HUES64 (cell line): ENCODE measurements around the gene C13orf42.

Experiments
- H3K27ac ChIP-seq: 2 replicates; pipeline ENCODE4 v1.7.0; 2013; ENCODE audit warnings: low read depth, low read length, inconsistent platforms
- H3K27me3 ChIP-seq: 2 replicates; pipeline ENCODE4 v1.6.1; 2013; ENCODE audit warnings: mild to moderate bottlenecking, low read length; ENCODE audit not compliant: insufficient read depth
- H3K36me3 ChIP-seq: 2 replicates; pipeline ENCODE4 v1.6.1; 2013; ENCODE audit warnings: mild to moderate bottlenecking, low read length; ENCODE audit not compliant: insufficient read depth
- H3K4me1 ChIP-seq: 2 replicates; pipeline ENCODE4 v1.6.1; 2013; ENCODE audit warnings: mild to moderate bottlenecking, low read length, moderate library complexity; ENCODE audit not compliant: insufficient read depth
- H3K4me3 ChIP-seq: 2 replicates; pipeline ENCODE4 v1.5.1; 2013; ENCODE audit warnings: mild to moderate bottlenecking, low read length, moderate library complexity
- H3K9ac ChIP-seq: 2 replicates; pipeline ENCODE4 v1.6.1; 2013; ENCODE audit warnings: mild to moderate bottlenecking, low read depth, low read length
- H3K9me3 ChIP-seq: 2 replicates; pipeline ENCODE4 v1.6.1; 2013; ENCODE audit warnings: low read depth, low read length; ENCODE audit not compliant: insufficient read depth
- WGBS: fragments of 150-250, 120-280 bp; methylation state at CpG from one replicate; pipeline ENCODE4 v1.1.7; 2013; ENCODE audit warnings: missing lambda C conversion rate; 5-methylcytosine and 5-hydroxymethylcytosine counted together

The C13orf42 gene

DNA sequence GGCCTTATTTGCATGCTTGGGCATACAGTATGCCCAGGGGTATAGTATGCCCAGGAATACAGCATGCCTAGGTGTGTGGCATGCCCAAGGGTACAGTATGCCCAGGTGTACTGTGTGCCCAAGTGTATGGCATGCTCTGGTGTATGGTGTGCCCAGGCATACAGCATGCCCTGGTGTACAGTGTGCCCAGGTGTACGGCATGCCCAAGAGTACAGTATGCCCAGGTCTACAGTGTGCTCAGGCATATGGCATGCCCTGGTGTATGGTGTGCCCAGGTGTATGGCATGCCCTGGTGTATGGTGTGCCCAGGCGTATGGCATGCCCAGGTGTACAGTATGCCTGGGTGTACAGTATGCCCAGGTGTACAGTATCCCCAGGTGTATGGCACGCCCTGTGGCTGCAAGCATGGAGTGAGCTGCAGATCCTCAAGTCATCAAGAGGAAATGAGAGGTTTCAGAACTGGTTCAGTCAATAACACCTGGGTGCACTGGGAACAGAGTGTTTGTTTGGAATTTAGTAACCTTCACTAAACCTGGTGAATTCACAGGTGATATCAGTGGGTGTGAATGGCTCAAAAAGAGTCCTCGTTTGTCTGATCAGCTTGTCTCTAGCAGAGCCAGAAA lies 7.8 kb upstream of the C13orf42 start:
- no peaks in the 10 kb centered on the region for H3K36me3 ChIP-seq
- no peak overlapping the region for H3K9ac ChIP-seq
- peaks cover 15% of the 10 kb centered on the region for H3K4me1 ChIP-seq
- WGBS: 90% methylated on average over 4 of the region's 4 CpGs
- no peak overlapping the region for H3K4me3 ChIP-seq
- no peak overlapping the region for H3K27ac ChIP-seq
- no peaks in the 10 kb centered on the region for H3K27me3 ChIP-seq
- peaks cover 4% of the 10 kb centered on the region; the same call in 1 of the 2 replicates for H3K9me3 ChIP-seq

DNA sequence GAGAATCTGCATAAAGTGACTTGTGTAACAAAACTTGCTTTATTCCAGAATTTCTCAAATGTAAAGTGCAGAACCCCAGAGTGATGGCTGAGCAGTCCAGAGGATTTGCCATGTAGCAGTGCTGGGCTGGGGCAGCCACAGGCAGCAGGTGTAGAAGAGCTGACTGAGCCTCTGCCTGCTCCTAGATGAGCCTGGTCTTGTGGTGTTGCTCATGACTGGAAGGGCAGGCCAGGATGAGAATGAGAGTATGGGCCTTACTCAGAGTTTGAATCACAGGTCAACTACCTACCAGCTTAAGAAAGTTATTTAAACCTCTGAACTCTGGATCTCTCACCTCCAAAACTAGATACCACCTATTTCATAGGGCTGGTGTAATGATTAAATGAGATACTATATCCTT lies 2.9 kb upstream of the C13orf42 start:
- Histone ChIP-seq H3K9ac (no peak overlapping the region), H3K36me3 (no peaks in the 10 kb centered on the region), H3K9me3 (peaks cover 4% of the 10 kb centered on the region; the same call in 1 of the 2 replicates), H3K27ac (no peak overlapping the region), H3K4me1 (no peaks in the 10 kb centered on the region), H3K27me3 (no peaks in the 10 kb centered on the region), H3K4me3 (no peak overlapping the region)

DNA sequence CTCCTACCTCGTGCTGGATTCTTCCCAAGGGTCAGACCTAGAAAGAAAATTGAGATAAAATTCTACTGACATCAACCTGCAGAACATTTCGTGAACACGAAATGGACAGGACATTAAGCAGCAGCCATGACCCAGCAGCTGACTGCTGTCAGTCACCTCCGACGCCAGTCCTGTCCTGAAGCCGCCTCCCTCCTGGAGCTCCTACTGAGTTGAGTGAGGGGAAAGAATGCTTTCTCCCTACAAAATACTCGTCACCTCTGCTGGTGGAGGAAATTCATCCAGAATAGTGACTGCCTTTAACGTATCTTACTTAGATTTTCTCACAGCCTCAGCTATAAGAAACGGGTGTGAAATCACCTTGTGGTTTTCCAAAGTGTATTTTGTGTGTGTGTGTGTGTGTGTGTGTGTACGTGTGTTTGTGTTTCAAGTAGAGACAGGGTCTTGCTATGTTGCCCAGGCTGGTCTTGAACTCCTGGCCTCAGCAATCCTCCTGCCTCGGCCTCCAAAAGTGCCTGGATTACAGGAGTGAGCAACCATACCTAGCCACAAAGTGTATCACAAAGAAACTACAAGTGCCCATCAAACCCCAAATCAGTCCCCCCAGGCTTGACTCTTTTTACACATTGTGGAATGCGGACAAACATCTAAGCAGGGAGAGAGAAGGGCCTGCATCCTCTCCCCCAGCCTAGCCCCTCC lies 2.3 kb upstream of the C13orf42 start:
- H3K9me3 ChIP-seq: peaks cover 4% of the 10 kb centered on the region; the same call in 1 of the 2 replicates
- H3K4me3 ChIP-seq: no peak overlapping the region
- no peak overlapping the region for H3K27ac ChIP-seq
- WGBS: 82% methylated on average over 12 of the region's 12 CpGs
- H3K27me3 ChIP-seq: no peaks in the 10 kb centered on the region
- H3K4me1 ChIP-seq: no peaks in the 10 kb centered on the region
- no peak overlapping the region for H3K9ac ChIP-seq
- no peaks in the 10 kb centered on the region for H3K36me3 ChIP-seq

DNA sequence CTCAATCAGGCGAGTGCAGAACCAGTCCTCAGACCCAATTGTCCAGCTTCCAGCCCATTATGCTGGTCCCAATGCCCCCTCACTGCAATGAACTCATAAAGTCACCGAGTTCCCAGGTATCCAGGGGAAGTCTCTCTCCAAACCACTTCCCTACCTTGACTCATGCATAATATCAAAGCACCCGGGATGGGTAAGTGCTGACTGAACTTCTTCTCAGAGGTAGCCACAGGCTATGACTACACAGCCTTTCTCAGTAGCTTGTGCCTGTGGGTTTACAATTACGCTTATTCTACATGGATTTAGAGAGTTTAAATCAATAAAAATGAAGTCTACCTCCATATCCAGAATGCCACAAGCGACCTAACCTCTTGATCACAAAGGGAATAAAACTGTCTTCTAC lies 1.7 kb upstream of the C13orf42 start:
- no peak overlapping the region for H3K9ac ChIP-seq
- 87% methylated on average over 4 of the region's 5 CpGs for WGBS
- no peaks in the 10 kb centered on the region for H3K27me3 ChIP-seq
- no peaks in the 10 kb centered on the region for H3K4me1 ChIP-seq
- no peak overlapping the region for H3K4me3 ChIP-seq
- H3K9me3 ChIP-seq: peaks cover 2% of the 10 kb centered on the region; the same call in 1 of the 2 replicates
- H3K36me3 ChIP-seq: no peaks in the 10 kb centered on the region
- H3K27ac ChIP-seq: no peak overlapping the region

DNA sequence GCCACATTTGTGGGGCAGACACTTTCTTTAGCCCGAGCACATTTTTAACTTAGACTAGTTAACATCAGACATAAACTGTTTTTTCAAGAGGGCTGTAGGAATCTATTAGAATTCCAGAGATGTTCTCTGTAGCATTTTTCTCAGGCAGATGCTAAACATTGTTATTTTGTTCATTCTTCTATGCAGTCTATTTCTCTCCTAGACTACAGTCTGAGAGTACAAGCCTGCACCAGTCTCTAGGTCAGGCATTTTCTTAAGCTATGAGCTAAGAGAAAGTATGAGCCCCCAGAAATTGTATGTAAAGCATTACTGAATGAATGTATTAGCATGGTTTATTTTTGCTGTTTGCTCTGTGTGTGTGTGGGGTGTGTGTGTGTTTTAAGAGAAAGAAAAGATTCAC lies 923 bp upstream of the C13orf42 start:
- H3K36me3 ChIP-seq: no peaks in the 10 kb centered on the region
- no peaks in the 10 kb centered on the region for H3K27me3 ChIP-seq
- 0% methylated on average over 1 of the region's 1 CpG for WGBS
- H3K9me3 ChIP-seq: no peaks in the 10 kb centered on the region
- no peaks in the 10 kb centered on the region for H3K4me1 ChIP-seq
- no peak overlapping the region for H3K4me3 ChIP-seq
- no peak overlapping the region for H3K9ac ChIP-seq
- H3K27ac ChIP-seq: no peak overlapping the region

DNA sequence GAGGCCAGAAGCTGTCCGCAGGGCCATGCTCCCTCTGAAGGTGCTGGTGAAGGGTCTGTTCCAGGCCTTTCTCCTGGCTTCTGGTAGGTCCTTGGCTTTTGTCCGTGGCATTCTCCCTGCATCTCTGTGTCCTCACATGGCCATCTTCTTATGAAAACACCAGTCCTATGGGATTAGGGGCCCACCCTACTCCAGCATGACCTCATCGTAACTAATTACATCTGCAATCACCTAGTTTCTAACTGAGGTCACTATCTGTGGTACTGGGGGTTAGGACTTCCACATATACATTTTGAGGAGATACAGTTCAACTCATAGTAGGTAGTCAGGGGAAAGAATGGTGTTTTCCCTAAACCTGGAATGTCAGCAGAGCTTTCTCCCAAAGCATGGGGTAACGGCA lies 3.1 kb downstream of the C13orf42 start:
- Histone ChIP-seq H3K4me3 (no peak overlapping the region), H3K9me3 (no peaks in the 10 kb centered on the region), H3K4me1 (no peaks in the 10 kb centered on the region), H3K27me3 (no peaks in the 10 kb centered on the region), H3K9ac (no peak overlapping the region), H3K36me3 (no peaks in the 10 kb centered on the region), H3K27ac (no peak overlapping the region)
- 94% methylated on average over 4 of the region's 4 CpGs for WGBS

DNA sequence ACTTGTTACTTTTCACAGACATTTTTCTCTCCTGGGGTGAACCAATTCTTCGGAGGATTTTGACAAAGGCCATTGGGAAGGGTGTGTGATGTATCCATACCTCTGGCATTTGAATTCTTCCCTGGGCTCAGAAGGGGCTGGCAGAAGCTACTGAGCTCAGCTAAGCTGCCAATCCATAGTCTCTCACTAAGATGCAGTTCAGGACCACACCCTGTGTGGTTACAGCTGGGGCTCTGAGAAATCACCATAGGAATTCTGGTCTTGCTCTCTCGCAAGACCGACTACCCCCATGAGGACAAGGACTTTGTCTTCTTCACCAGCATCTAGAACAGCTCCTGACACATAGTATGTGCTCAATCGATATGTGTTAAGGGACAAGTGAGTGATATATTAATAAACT lies 6.0 kb downstream of the C13orf42 start:
- no peak overlapping the region for H3K4me3 ChIP-seq
- H3K27ac ChIP-seq: no peak overlapping the region
- WGBS: 81% methylated on average over 3 of the region's 4 CpGs
- H3K27me3 ChIP-seq: no peaks in the 10 kb centered on the region
- no peaks in the 10 kb centered on the region for H3K9me3 ChIP-seq
- H3K4me1 ChIP-seq: peaks cover 5% of the 10 kb centered on the region; the same call in 1 of the 2 replicates
- no peaks in the 10 kb centered on the region for H3K36me3 ChIP-seq
- H3K9ac ChIP-seq: no peak overlapping the region

DNA sequence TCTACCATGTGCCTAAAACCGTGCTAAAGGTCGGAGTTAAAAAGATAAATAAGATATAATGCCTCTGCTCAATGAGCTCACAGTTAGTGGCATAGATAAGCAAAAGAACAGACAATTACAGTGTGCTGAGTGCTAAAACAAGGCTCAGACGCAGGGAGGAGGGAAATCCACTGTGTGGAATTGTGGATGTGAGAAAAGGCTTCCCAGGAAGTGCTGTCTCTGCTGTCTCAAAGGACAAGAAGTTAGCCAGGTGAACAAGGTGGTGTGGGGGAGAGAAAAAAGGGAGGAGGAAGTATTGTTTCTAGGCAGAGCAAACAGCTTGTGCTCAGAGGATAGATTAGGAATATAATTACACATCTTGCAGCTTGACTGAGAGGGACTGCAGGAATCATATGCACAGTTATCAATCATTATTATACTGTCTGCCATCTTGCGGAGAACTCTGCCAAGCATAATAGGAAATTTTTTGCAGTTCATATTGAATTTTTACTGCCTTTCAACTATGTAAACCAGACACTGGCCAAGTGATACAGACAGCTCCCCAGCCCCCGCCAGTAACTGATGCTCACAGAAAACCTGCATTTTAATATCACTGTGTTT lies 9.3 kb downstream of the C13orf42 start:
- Histone ChIP-seq H3K27me3 (no peaks in the 10 kb centered on the region), H3K27ac (no peak overlapping the region)

DNA sequence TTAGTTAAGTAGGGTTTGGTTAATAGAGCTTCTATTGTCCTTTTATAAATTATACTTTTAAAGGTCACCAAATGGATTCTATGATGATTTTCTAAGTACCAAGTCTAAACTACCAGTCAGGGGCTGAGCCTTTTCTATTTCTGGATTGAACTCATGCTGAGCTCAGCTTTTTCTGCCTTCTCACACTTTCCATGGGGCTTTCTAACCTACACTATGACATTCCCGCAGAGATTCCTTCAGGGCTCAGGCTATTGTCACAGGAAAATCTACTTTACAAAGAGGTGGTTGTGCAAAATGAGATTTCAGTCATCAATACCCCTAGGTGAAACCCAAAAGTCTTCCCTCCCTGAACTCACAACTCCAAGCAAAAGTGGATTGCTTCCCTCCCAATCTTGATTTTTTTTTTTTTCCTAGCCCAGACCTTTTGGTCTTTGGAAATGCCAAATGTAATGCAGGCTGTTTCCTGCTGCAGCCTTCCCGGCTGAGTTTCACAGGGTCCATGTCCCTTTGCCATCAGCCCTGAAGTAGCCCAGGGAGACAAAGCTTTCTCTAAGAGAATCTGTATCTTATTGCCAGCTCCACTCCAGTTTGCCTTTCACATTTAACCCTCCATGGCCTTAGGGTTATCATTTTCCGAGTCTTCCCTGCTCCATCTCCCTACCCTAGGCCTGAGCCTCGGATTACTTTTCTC lies 13.6 kb downstream of the C13orf42 start:
- 56% methylated on average over 4 of the region's 4 CpGs for WGBS
- H3K9ac ChIP-seq: no peak overlapping the region
- H3K27ac ChIP-seq: peak overlapping the region; percentile 75
- H3K4me3 ChIP-seq: no peak overlapping the region
- H3K4me1 ChIP-seq: peaks cover 28% of the 10 kb centered on the region
- no peaks in the 10 kb centered on the region for H3K9me3 ChIP-seq
- H3K27me3 ChIP-seq: no peaks in the 10 kb centered on the region
- H3K36me3 ChIP-seq: no peaks in the 10 kb centered on the region

More for the DNA sequence above, 9.3 kb downstream of the C13orf42 start:
- no peaks in the 10 kb centered on the region for H3K36me3 ChIP-seq
- H3K9me3 ChIP-seq: no peaks in the 10 kb centered on the region
- no peak overlapping the region for H3K9ac ChIP-seq
- 84% methylated on average over 5 of the region's 5 CpGs for WGBS
- no peak overlapping the region for H3K4me3 ChIP-seq
- H3K4me1 ChIP-seq: peaks cover 24% of the 10 kb centered on the region

DNA sequence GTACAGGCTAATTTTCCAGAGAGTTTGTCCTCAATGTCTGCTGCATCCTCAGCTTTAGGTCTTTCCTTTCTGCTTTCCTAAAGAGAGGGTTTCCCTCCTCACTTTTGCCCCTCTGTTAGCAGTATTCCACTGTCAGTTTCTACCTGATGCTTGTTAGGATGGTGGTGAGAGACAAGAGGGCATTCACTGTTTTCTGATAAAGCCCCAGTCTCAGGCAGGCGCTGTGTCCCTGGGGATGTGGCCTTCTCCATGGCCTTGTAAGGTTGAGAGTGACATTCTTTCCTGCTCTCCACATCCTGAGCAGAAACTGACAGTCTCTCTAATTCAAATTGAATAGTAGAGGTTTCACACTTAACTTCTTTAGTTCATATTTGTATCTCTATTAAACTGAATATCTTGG lies 14.9 kb downstream of the C13orf42 start:
- Histone ChIP-seq H3K4me1 (peaks cover 23% of the 10 kb centered on the region), H3K36me3 (no peaks in the 10 kb centered on the region), H3K27me3 (no peaks in the 10 kb centered on the region), H3K4me3 (no peak overlapping the region), H3K9ac (no peak overlapping the region), H3K27ac (no peak overlapping the region), H3K9me3 (no peaks in the 10 kb centered on the region)
- WGBS: 95% methylated on average over 1 of the region's 1 CpG

DNA sequence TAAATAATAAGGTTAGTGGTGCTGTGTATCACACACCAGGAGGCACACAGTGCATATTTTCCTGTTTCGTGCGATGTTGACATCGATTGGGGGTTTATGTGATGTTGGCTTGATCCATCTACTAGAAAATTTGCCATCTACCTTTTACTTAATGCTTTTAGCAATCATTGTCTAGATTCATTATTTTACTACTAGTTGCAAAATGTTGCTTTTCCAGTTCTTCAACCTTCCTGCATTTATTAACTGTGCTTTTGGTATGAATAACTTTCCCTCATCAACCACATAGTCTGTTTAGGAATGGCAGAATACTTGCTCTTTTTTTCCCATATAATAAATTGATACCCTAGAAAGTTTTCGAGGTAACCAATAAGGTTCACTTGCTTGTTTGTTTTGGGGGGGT lies 17.5 kb downstream of the C13orf42 start:
- H3K4me3 ChIP-seq: no peak overlapping the region
- no peak overlapping the region for H3K9ac ChIP-seq
- H3K9me3 ChIP-seq: no peaks in the 10 kb centered on the region
- H3K36me3 ChIP-seq: no peaks in the 10 kb centered on the region
- no peak overlapping the region for H3K27ac ChIP-seq
- 96% methylated on average over 3 of the region's 4 CpGs for WGBS
- H3K4me1 ChIP-seq: peaks cover 22% of the 10 kb centered on the region
- no peaks in the 10 kb centered on the region for H3K27me3 ChIP-seq
